Measurements from ENCODE around the gene ORMDL2.
"Not testable (repeated sequence)": the region's sequence is repeated elsewhere in the genome, so short reads cannot be mapped to it uniquely, and the experiment has no call there.

The ORMDL2 gene

GRCh38 chr12:55862931-55863330 is 45.1 kb downstream of the ORMDL2 start:
- not testable (repeated sequence) for H3K27me3 Mint-ChIP-seq, H3K4me1 Mint-ChIP-seq

GRCh38 chr12:55865327-55865726 is 47.5 kb downstream of the ORMDL2 start:
- H3K4me1 Mint-ChIP-seq, result no peaks in the 10 kb centered on the region
- H3K4me3 Mint-ChIP-seq, result no peak overlapping the region

More at GRCh38 chr12:55862931-55863330, 45.1 kb downstream of the ORMDL2 start:
- not testable (repeated sequence) for H3K27ac Mint-ChIP-seq, H3K36me3 Mint-ChIP-seq, H3K9me3 Mint-ChIP-seq, H3K4me3 Mint-ChIP-seq

GRCh38 chr12:55866454-55867004 is 48.7 kb downstream of the ORMDL2 start:
- not testable (repeated sequence) for H3K4me1 Mint-ChIP-seq, H3K4me3 Mint-ChIP-seq, H3K9me3 Mint-ChIP-seq, H3K27me3 Mint-ChIP-seq, H3K27ac Mint-ChIP-seq, H3K36me3 Mint-ChIP-seq

More at GRCh38 chr12:55865327-55865726, 47.5 kb downstream of the ORMDL2 start:
- H3K36me3 Mint-ChIP-seq, result no peaks in the 10 kb centered on the region
- no peak overlapping the region for H3K27ac Mint-ChIP-seq
- no peaks in the 10 kb centered on the region for H3K27me3 Mint-ChIP-seq
- H3K9me3 Mint-ChIP-seq, result no peaks in the 10 kb centered on the region
